Naive thymus-derived CD8-positive, alpha-beta T cell (primary cell): ENCODE data around the gene PNRC2. TPM values are rescaled to one million over a fixed set of nuclear protein-coding genes. Genes with fewer than 3 reads are reported as not detected.
A peak's percentile ranks its signal among the peaks of the same experiment; 100 is the strongest.
"Not testable (repeated sequence)": the region's sequence is repeated elsewhere in the genome, so short reads cannot be mapped to it uniquely, and the experiment has no call there.

Experiments
- ATAC-seq, 2 donors: fragments of 150-1000 bp; cut with Tn5 transposase in 1 of 2; sonication (Bioruptor Pico), chemical (Tn5 transposase) in 1 of 2; 1 replicate in 1 of 2; 2 replicates in 1 of 2; pipeline ENCODE4 v1.10.0; 2021; ENCODE audit warnings: mild to moderate bottlenecking in 2 of 2, moderate library complexity in 2 of 2
- POLR2A ChIA-PET: fragments of 350-600 bp; sonication (Branson Sonifier 250); formaldehyde crosslinking; loops from one replicate; lab custom pipeline; 2021; ENCODE audit warnings: antibody characterized with exemption; lab: Charles Lee
- DNase-seq, 10 donors: peaks; one replicate each; pipeline versions ENCODE4 v3.0.0 to v3.0.0-alpha.2; 2020 to 2022
- H3K27ac Mint-ChIP-seq, 10 donors: one replicate each; pipeline ENCODE4 v1.8.0; 2020 to 2022; ENCODE audit warnings: mild to moderate bottlenecking in 10 of 10, mixed read lengths in 10 of 10, moderate library complexity in 4 of 10, inconsistent platforms in 1 of 10
- H3K27me3 Mint-ChIP-seq, 5 donors: one replicate each; pipeline ENCODE4 v1.8.0; 2021 to 2022; ENCODE audit warnings: mixed read lengths in 5 of 5
- H3K36me3 Mint-ChIP-seq, 3 donors: one replicate each; pipeline ENCODE4 v1.8.0; 2020 to 2022; ENCODE audit warnings: mixed read lengths in 3 of 3, mild to moderate bottlenecking in 2 of 3, inconsistent platforms in 1 of 3
- H3K4me1 Mint-ChIP-seq, 4 donors: one replicate each; pipeline ENCODE4 v1.8.0; 2021 to 2022; ENCODE audit warnings: mixed read lengths in 4 of 4
- H3K4me3 Mint-ChIP-seq, 10 donors: one replicate each; pipeline ENCODE4 v1.8.0; 2020 to 2022; ENCODE audit warnings: mild to moderate bottlenecking in 10 of 10, mixed read lengths in 10 of 10, moderate library complexity in 6 of 10, inconsistent platforms in 1 of 10
- H3K9me3 Mint-ChIP-seq, 9 donors: one replicate each; pipeline ENCODE4 v1.8.0; 2020 to 2022; ENCODE audit warnings: mixed read lengths in 9 of 9, mild to moderate bottlenecking in 3 of 9, inconsistent platforms in 1 of 9, moderate library complexity in 1 of 9
- polyA plus RNA-seq, 3 donors: library from polyadenylated mRNA; unstranded; fragments of 300-500 nt; fragmentation: Illumina TruSeq; gene quantifications; one replicate each; pipeline ENCODE4 v1.2.3, GENCODE V29; 2021
- total RNA-seq, 8 experiments: library from RNA in 2 of 8; stranded (reverse) in 2 of 8; gene quantifications; one replicate each; pipeline ENCODE4 v1.2.3 and lab custom pipeline; 2021 to 2026

The PNRC2 gene
- total and polyA plus RNA-seq, 5 experiments from 2014 or later, result 117 to 182 (median 139) TPM

DNA sequence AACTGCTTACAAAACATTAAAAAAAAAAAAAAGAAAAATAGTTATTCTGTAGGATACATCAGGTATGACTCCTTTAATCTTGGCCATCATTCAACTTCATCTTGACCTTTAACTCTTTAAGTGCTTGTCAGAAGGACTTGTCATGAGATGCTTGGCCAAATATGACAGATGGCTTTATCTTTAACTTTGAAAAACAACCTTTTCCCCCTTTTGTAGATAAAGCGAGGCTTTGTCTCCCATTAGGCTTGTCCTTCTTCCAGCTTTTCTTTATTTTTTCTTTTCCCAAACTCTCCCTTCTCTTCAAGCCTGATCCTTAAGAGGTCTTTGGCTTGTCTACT is 18.2 kb downstream of the PNRC2 start:
- Mint-ChIP-seq H3K4me3 (peak overlapping the region; percentile 26 to 98 (median 92)), H3K36me3 (peaks cover 0 to 42% (median 2%) of the 10 kb centered on the region in 3 donors), H3K4me1 (peaks cover 28 to 69% (median 64%) of the 10 kb centered on the region in 4 donors), H3K27ac (peak overlapping the region; percentile 0 to 98 (median 90)), H3K9me3 (no peaks in the 10 kb centered on the region), H3K27me3 (peaks cover 0 to 2% (median 0%) of the 10 kb centered on the region in 5 donors)
- POLR2A ChIA-PET, result interaction anchor here (1.0 to 5.5 kb wide), 2 partner anchors 18 to 22 kb away, joined by 3 to 66 read pairs; partner anchors contain the start of gene PNRC2
- DNase-seq, result no peak
- no peak for ATAC-seq

DNA sequence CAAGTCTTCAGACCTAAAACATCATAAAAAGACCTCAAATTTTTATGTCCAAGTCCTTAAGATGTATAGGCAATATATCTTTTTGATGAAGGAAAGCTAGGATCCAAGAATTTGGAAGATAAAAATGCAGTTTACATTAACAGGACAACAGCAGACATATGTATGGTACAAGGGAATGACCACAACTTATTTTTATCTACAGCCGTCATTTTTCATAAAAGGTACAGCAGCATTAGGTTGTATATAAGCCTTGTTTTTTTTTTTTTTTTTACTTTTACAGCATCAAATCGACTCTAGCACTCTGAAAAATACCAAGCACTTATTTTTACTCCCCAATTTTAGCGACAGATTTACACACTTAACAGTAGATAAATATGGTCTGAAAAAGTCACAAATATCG is 19.2 kb downstream of the PNRC2 start:
- Mint-ChIP-seq H3K4me3 (peak overlapping the region; percentile 83 to 98 (median 92)), H3K27me3 (peaks cover 0 to 2% (median 0%) of the 10 kb centered on the region in 5 donors), H3K9me3 (no peaks in the 10 kb centered on the region), H3K27ac (peak overlapping the region; percentile 88 to 98 (median 96)), H3K36me3 (peaks cover 0 to 33% (median 2%) of the 10 kb centered on the region in 3 donors), H3K4me1 (peaks cover 28 to 67% (median 61%) of the 10 kb centered on the region in 4 donors)
- DNase-seq (no peak), ATAC-seq (no peak)
- POLR2A ChIA-PET, result interaction anchor here (1.6 to 5.5 kb wide), 2 partner anchors 16 to 19 kb away, joined by 5 to 66 read pairs; partner anchors contain the start of gene PNRC2

DNA sequence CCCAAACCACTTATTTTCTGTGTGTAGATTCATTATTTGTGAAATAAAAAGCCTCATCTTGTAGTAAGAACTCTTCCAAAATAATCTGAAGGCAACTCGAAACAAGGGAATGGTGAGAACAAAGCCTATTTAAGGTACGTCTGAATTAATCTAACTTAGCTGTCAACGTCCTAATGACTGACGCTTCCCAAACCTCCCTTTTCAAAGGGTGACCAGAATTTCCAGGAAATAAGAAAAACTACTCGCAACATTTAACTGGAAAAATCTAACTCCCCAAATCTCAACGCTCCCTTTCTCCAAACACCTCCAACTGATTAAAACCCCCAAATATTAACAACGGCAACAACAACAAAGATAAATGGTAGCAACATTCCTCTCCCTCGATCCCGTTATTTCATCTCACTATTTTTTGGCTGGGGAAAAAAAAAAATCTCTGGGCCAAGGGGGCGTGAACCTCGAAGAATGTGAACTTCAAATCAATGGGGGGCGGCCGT is 19.8 kb downstream of the PNRC2 start:
- Mint-ChIP-seq H3K27me3 (peaks cover 0 to 2% (median 0%) of the 10 kb centered on the region in 5 donors), H3K9me3 (no peaks in the 10 kb centered on the region), H3K27ac (peak overlapping the region; percentile 88 to 98 (median 96)), H3K36me3 (peaks cover 0 to 26% (median 2%) of the 10 kb centered on the region in 3 donors), H3K4me1 (peaks cover 26 to 61% (median 57%) of the 10 kb centered on the region in 4 donors), H3K4me3 (peak overlapping the region; percentile 83 to 98 (median 92))
- POLR2A ChIA-PET, result interaction anchor here (0.5 to 5.5 kb wide), 11 partner anchors 10 to 1253 kb away, joined by 3 to 66 read pairs (median 5); partner anchors contain the start of genes ELOA, GALE, HMGCL and HNRNPR
- ATAC-seq, result no peak
- no peak for DNase-seq

DNA sequence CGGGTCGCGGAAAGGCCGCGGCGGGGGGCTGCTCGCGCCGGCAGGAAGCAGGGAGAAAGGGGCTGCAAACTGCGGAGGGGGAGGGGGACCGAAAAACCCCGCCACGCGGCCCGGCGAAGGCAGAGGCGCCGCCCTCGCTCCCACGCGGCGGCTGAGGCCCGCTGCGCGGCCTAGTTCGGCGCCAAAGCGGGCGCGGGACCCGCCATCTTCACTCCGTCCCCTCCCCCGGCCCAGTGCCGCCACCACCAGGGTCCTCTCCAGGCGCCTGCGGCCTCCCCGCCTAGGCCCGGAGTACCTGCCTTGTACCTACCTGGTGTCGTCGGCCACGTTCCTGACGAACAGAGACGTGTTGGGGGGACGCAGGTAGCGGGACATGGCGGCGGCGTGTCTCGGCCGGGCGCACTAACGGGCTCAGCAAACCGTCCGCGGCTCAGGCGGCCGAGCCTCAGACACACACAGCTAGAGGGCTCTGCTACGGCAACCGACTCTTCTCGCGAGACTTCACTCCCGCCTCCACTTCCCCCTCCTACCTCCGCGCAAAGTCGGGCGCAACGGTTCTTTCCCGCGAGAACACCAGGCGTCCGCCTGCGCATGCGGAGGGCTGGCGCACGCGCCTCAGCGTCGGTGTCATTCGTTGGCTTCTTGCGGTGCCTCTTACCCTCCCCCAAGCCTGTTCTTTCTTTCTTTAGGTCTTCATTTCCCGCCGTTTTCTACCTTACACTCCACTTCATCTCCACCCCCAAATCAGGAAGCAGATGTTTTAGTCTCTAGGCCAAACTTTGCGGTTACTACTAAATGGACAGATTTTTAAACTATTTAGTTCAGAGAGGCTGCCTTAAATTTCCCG is 20.5 kb downstream of the PNRC2 start, which contains the start of gene SRSF10:
Gene SRSF10 (minus strand): TSS at position 447 of the 847 bp plus-strand sequence. CDS start 72 bp downstream, at position 375.
- H3K4me1 Mint-ChIP-seq, result peaks cover 23 to 55% (median 51%) of the 10 kb centered on the region in 4 donors

GRCh38 chr1:23980728-23981070 is 21.1 kb downstream of the PNRC2 start:
- H3K4me1 Mint-ChIP-seq, result peaks cover 23 to 51% (median 48%) of the 10 kb centered on the region in 4 donors

More for the DNA sequence above, 20.5 kb downstream of the PNRC2 start, which contains the start of gene SRSF10:
- POLR2A ChIA-PET, result interaction anchor here (0.5 to 5.5 kb wide), 13 partner anchors 9 to 1253 kb away, joined by 3 to 66 read pairs (median 5); partner anchors contain the start of genes ELOA, GALE, HMGCL and HNRNPR
- H3K36me3 Mint-ChIP-seq, result peaks cover 0 to 20% (median 0%) of the 10 kb centered on the region in 3 donors
- H3K9me3 Mint-ChIP-seq, result no peaks in the 10 kb centered on the region
- ATAC-seq (peak; percentile 94), DNase-seq (peak; percentile 92 to 99 (median 97))
- peak within 1 kb of the TSS; percentile 92 to 98 (median 96) for H3K27ac Mint-ChIP-seq
- H3K4me3 Mint-ChIP-seq, result peak within 1 kb of the TSS; percentile 83 to 98 (median 92)
- H3K27me3 Mint-ChIP-seq, result peaks cover 0 to 2% (median 0%) of the 10 kb centered on the region in 5 donors

GRCh38 chr1:23984417-23985186 is 25.0 kb downstream of the PNRC2 start:
- Mint-ChIP-seq H3K27me3 (peaks cover 0 to 2% (median 0%) of the 10 kb centered on the region in 5 donors), H3K27ac (no peak overlapping the region), H3K4me3 (no peak overlapping the region), H3K9me3 (no peaks in the 10 kb centered on the region), H3K4me1 (peaks cover 8 to 17% (median 13%) of the 10 kb centered on the region in 4 donors), H3K36me3 (no peaks in the 10 kb centered on the region)
- POLR2A ChIA-PET, result no interaction called here
- DNase-seq, result no peak
- ATAC-seq, result no peak

More at GRCh38 chr1:23980728-23981070, 21.1 kb downstream of the PNRC2 start:
- peak overlapping the region; percentile 92 to 98 (median 96) for H3K27ac Mint-ChIP-seq
- H3K36me3 Mint-ChIP-seq, result peaks cover 0 to 17% (median 0%) of the 10 kb centered on the region in 3 donors
- ATAC-seq, result peak in 1 of 2 donors; percentile 9
- H3K4me3 Mint-ChIP-seq, result peak overlapping the region; percentile 83 to 96 (median 92)
- peaks cover 0 to 2% (median 0%) of the 10 kb centered on the region in 5 donors for H3K27me3 Mint-ChIP-seq
- H3K9me3 Mint-ChIP-seq, result no peaks in the 10 kb centered on the region
- POLR2A ChIA-PET, result interaction anchor here (0.8 to 5.5 kb wide), 12 partner anchors 9 to 1252 kb away, joined by 3 to 66 read pairs (median 5); partner anchors contain the start of genes ELOA, GALE, HNRNPR and PNRC2
- peak in 3 of 10 donors; percentile 26 to 62 (median 46) for DNase-seq

DNA sequence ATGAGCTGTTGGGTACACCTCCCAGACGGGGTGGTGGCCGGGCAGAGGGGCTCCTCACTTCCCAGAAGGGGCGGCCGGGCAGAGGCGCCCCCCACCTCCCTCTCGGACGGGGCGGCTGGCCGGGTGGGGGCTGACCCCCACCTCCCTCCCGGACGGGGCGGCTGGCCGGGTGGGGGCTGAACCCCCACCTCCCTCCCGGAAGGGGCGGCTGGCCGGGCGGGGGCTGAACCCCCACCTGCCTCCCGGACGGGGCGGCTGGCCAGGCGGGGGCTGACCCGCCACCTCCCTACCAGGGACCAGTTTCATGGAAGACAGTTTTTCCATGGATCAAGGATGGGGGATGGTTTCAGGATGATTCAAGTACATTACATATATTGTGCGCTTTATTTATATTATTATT is 27.4 kb downstream of the PNRC2 start:
- H3K27ac Mint-ChIP-seq, H3K4me3 Mint-ChIP-seq, H3K36me3 Mint-ChIP-seq, DNase-seq, H3K27me3 Mint-ChIP-seq, ATAC-seq, H3K9me3 Mint-ChIP-seq, POLR2A ChIA-PET: not testable (repeated sequence)
- H3K4me1 Mint-ChIP-seq, result peaks cover 0 to 14% (median 2%) of the 10 kb centered on the region in 4 donors

GRCh38 chr1:23989263-23989662 is 29.6 kb downstream of the PNRC2 start:
- Mint-ChIP-seq H3K36me3 (no peaks in the 10 kb centered on the region), H3K4me1 (peaks cover 0 to 12% (median 2%) of the 10 kb centered on the region in 4 donors), H3K27me3 (no peaks in the 10 kb centered on the region), H3K27ac (peak overlapping the region in 8 of 10 donors; percentile 10 to 84 (median 74)), H3K9me3 (no peaks in the 10 kb centered on the region), H3K4me3 (no peak overlapping the region)
- POLR2A ChIA-PET, result interaction anchor here (0.8 to 1.4 kb wide), 2 partner anchors 9 to 14 kb away, joined by 3 to 4 read pairs; partner anchors contain the start of gene SRSF10
- DNase-seq, result no peak
- no peak for ATAC-seq

DNA sequence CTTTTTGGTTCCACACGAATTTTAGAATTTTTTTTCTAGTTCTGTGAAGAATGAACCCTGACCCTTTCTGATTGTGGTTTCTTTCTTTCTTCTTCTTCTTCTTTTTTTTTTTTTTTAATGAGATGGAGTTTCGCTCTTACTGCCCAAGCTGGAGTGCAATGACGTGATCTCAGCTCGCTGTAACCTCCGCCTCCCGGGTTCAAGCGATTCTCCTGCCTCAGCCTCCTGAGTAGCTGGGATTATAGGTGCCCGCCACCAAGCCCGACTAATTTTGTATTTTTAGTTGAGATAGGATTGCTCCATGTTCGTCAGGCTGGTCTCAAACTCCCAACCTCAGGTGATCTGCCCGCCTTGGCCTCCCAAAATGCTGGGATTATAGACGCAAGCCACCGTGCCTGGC is 32.4 kb downstream of the PNRC2 start:
- POLR2A ChIA-PET, ATAC-seq, H3K27me3 Mint-ChIP-seq, H3K27ac Mint-ChIP-seq, H3K4me3 Mint-ChIP-seq, DNase-seq, H3K9me3 Mint-ChIP-seq, H3K36me3 Mint-ChIP-seq: not testable (repeated sequence)
- H3K4me1 Mint-ChIP-seq, result peaks cover 0 to 14% (median 2%) of the 10 kb centered on the region in 4 donors

DNA sequence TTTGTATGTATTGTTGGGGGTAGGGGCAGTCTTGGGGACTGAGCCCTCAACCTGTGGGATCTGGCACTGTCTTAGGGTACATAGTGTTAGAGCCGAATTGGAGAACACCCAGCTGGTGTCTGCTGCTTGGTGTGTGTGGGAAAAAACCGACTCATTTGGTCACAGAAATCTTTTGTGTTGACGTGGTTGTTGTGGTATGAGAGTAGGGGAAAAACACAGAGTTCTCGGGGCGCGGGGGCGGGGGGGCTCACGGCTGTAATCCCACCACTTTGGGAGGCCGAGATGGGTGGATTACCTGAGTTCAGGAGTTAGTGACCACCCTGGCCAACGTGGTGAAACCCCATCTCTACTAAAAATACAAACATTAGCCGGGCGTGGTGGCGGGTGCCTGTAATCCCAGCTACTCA is 35.8 kb downstream of the PNRC2 start:
- no peak for ATAC-seq
- POLR2A ChIA-PET, result no interaction called here

DNA sequence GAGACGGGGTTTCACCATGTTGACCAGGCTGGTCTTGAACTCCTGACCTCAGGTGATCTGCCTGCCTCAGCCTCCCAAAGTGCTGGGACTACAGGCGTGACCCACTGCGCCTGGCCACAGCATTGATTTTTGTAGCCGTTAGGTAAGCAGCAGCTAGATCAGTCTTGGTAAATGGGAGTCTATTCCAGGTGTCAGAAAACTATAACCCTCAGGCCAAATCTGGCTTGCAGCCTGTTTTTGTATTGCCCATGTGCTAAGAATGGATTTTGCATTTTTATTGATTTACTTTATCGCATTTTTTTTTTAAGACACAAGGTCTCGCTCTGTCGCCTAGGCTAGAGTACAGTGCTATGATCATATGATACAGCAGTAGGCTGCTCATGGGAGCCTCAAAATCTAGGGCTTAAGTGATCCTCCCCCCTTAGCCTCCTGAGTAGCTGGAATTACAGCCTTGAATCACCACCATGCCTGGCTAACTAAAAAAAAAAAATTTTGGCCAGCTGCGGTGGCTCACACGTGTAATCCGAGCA is 37.1 kb downstream of the PNRC2 start:
- H3K36me3 Mint-ChIP-seq, result no peaks in the 10 kb centered on the region
- peaks cover 0 to 2% (median under 1%) of the 10 kb centered on the region in 4 donors for H3K4me1 Mint-ChIP-seq
- no peak for ATAC-seq
- DNase-seq, result no peak
- peaks cover 0 to 3% (median 0%) of the 10 kb centered on the region in 5 donors for H3K27me3 Mint-ChIP-seq
- H3K27ac Mint-ChIP-seq, result peak overlapping the region in 1 of 10 donors; percentile 59
- no peak overlapping the region for H3K4me3 Mint-ChIP-seq
- POLR2A ChIA-PET, result no interaction called here
- H3K9me3 Mint-ChIP-seq, result no peaks in the 10 kb centered on the region

More for the DNA sequence above, 35.8 kb downstream of the PNRC2 start:
- Mint-ChIP-seq H3K4me3 (no peak overlapping the region), H3K27ac (peak overlapping the region in 1 of 10 donors; percentile 66), H3K9me3 (no peaks in the 10 kb centered on the region), H3K27me3 (peaks cover 0 to 3% (median 0%) of the 10 kb centered on the region in 5 donors), H3K4me1 (peaks cover 0 to 4% (median under 1%) of the 10 kb centered on the region in 4 donors), H3K36me3 (no peaks in the 10 kb centered on the region)
- no peak for DNase-seq
